ENCODE measurements around the gene RAP1GAP2. TPM values are rescaled to one million over a fixed set of nuclear protein-coding genes. Genes with fewer than 3 reads are reported as not detected.

RAP1GAP2 gene
- total and polyA plus RNA-seq, 7 donors, result 0.25 to 2.0 (median 0.84) TPM

DNA sequence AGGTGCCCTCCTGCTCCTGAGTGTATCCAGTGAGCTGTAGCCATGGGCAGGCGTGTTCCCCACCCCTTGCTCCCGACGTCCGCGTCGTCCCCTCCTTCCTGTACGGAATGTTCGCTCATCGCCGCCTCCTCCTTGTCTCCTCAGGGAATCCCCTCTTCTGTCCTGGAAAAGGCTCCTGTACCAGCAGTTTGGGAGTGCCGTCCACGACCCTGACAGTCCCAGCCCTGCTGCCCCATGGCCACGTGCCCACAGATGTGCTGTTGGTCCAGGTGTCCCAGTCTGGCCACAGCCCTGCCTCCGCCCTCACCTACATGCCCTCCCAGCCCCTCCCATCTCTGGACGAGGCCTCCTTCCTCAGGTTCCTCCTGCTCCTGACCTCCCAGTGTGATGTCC, 237.0 kb downstream of the RAP1GAP2 start:
- Histone ChIP-seq H3K4me1 (no peaks in the 10 kb centered on the region), H3K27ac (no peak overlapping the region), H3K27me3 (ENCODE audit: insufficient read depth in 3 of 3, low read length in 2 of 3) (peaks cover 0 to 14% (median 4%) of the 10 kb centered on the region in 3 donors), H3K9me3 (no peaks in the 10 kb centered on the region), H3K36me3 (ENCODE audit: insufficient read depth in 1 of 2, low read depth in 1 of 2) (no peaks in the 10 kb centered on the region), H3K4me3 (no peak overlapping the region)
- WGBS, 3 donors, result 83 to 87% (median 84%) methylated on average over 14 to 15 of the region's 15 CpGs
- TF ChIP-seq CTCF (IDR thresholded peaks at IDR 0.05), result no peak
- intact Hi-C loops (cut with DNase I), result no loop called here
- ATAC-seq, result no peak
- no peak for DNase-seq

DNA sequence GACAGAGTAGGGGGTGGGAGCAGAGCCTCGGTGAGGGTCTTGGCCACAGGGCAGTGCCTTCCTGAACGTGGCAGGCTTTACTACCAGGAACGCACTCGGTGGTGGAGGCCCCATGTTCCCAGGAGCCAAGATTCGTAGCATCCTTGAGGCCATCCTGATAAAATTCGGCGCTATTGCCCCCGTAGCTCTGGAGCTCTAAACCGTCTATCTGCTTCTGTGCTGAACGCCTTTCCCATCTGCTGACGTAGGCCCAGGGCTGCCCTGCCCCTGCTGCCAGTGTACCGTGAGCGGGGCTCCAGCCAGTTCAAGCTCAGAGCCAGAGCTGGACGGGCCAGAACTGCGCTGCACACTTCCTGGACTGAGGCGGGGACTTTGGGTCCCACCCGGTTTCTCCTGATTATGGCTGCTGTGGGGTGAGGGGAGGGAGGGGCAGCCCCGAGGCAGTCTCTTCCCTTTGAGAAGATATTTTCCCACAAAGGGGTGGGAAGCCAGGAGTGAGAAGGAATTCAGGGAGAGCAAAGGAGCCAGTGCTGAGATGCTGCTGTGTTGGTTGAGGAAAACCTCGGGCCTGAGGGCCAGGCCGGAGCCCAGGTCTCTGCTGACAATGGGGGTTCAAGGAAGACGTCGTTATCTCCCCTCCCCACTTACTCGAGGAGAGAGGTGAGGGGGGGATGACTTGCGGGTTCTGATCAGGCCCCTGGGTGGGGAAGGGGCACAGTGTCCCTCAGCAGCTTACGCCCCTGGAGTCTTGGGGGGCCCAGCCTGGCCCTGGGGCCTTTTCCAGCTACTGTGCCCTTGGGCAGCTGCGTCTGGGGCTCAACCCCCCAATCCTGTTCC, 237.7 kb downstream of the RAP1GAP2 start:
- Histone ChIP-seq H3K27me3 (ENCODE audit: insufficient read depth in 3 of 3, low read length in 2 of 3) (peaks cover 0 to 14% (median 4%) of the 10 kb centered on the region in 3 donors), H3K4me3 (no peak overlapping the region), H3K36me3 (ENCODE audit: insufficient read depth in 1 of 2, low read depth in 1 of 2) (no peaks in the 10 kb centered on the region), H3K27ac (no peak overlapping the region), H3K4me1 (no peaks in the 10 kb centered on the region), H3K9me3 (no peaks in the 10 kb centered on the region)
- 65 to 76% (median 66%) methylated on average over 26 of the region's 26 CpGs for WGBS, 3 donors
- intact Hi-C loops (cut with DNase I), result no loop called here
- ATAC-seq, result no peak
- TF ChIP-seq CTCF (IDR thresholded peaks at IDR 0.05), result no peak
- no peak for DNase-seq

DNA sequence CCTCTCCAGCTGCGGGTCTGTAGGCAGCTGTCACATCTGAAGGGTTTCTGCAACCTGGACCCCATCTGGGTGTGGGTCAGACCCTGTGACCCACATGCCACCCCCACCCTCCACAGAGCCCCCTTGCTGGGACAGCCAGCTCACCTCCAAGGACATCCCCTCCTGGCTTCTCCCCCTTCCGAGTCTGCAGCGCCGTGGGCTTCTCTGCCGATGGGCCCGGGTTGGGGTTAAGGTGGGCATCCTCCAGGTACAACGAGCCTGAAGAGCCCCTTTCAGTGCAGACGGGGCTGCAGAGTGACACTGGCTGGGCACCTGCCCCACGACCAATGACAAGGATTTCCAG, 238.3 kb downstream of the RAP1GAP2 start:
- ATAC-seq, result no peak
- no peak for TF ChIP-seq CTCF (IDR thresholded peaks at IDR 0.05)

DNA sequence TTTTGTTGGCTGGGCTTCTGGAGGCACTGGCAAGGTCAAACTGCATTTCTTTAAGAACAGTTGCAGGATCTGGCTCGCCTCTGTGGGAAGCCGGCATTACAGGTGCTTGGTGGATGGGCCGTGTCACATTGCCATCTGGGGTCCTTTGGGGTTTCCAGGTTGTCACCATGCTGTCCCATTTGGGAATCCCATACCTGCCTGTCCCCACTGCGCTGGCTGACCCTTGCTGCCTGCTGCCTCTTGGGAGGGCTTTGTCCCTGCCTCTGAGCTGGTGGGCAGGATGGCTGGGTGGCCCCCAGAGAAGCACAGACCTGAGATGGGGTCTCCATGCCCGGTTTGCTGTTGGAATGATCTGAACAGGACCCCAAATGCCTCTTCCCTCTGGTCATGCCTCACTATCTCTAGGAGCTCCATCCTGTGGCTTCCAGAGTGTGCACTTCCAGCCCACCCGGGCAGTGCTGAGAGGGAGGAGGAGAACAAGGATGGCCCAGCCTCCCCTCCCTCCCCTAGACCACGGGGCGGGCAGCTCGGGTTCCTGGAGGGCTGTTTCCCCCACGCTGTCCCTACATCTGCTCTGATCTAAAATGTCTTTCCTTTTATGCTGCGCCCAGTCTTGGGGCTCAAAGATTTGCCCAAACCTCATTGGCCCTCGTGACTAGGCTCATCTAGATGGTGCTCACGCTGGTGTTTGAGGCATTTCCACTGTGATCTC, 239.2 kb downstream of the RAP1GAP2 start:
- no peak for TF ChIP-seq CTCF (IDR thresholded peaks at IDR 0.05)
- no peak overlapping the region for H3K4me3 ChIP-seq
- peaks cover 0 to 14% (median 4%) of the 10 kb centered on the region in 3 donors for H3K27me3 ChIP-seq (ENCODE audit: insufficient read depth in 3 of 3, low read length in 2 of 3)
- ATAC-seq (no peak), DNase-seq (no peak)
- H3K27ac ChIP-seq, result no peak overlapping the region
- intact Hi-C loops (cut with DNase I), result no loop called here
- no peaks in the 10 kb centered on the region for H3K4me1 ChIP-seq
- no peaks in the 10 kb centered on the region for H3K36me3 ChIP-seq (ENCODE audit: insufficient read depth in 1 of 2, low read depth in 1 of 2)
- WGBS, 3 donors, result 58 to 67% (median 62%) methylated on average over 12 to 13 of the region's 13 CpGs
- H3K9me3 ChIP-seq, result no peaks in the 10 kb centered on the region

More for the DNA sequence above, 238.3 kb downstream of the RAP1GAP2 start:
- Histone ChIP-seq H3K4me1 (no peaks in the 10 kb centered on the region), H3K4me3 (no peak overlapping the region), H3K27me3 (ENCODE audit: insufficient read depth in 3 of 3, low read length in 2 of 3) (peaks cover 0 to 14% (median 4%) of the 10 kb centered on the region in 3 donors), H3K9me3 (no peaks in the 10 kb centered on the region), H3K27ac (no peak overlapping the region), H3K36me3 (ENCODE audit: insufficient read depth in 1 of 2, low read depth in 1 of 2) (no peaks in the 10 kb centered on the region)
- WGBS, 3 donors, result 62 to 76% (median 71%) methylated on average over 9 of the region's 9 CpGs
- DNase-seq, result no peak
- intact Hi-C loops (cut with DNase I), result no loop called here

Measured in psoas muscle (tissue), 8 donors.